Fibroblast of mammary gland (primary cell): ENCODE data around the gene ERCC4.
A peak's percentile ranks its signal among the peaks of the same experiment; 100 is the strongest.

Experiments
- DNase-seq: peaks from one replicate; pipeline ENCODE4 v3.0.0-alpha.2; 2010; ENCODE audit warnings: low read depth
- H3K4me3 ChIP-seq: 2 replicates; pipeline ENCODE4 v1.5.1; 2011; ENCODE audit warnings: low read depth, mild to moderate bottlenecking, low read length, moderate library complexity; ENCODE audit not compliant: control insufficient read depth
- TF ChIP-seq, protein P1 (sequence below): conservative IDR thresholded peaks from 2 replicates; pipeline ENCODE4 v1.5.1; 2011; ENCODE audit warnings: low read depth, low read length, inconsistent platforms; ENCODE audit not compliant: control insufficient read depth, insufficient read depth

Gene ERCC4

DNA sequence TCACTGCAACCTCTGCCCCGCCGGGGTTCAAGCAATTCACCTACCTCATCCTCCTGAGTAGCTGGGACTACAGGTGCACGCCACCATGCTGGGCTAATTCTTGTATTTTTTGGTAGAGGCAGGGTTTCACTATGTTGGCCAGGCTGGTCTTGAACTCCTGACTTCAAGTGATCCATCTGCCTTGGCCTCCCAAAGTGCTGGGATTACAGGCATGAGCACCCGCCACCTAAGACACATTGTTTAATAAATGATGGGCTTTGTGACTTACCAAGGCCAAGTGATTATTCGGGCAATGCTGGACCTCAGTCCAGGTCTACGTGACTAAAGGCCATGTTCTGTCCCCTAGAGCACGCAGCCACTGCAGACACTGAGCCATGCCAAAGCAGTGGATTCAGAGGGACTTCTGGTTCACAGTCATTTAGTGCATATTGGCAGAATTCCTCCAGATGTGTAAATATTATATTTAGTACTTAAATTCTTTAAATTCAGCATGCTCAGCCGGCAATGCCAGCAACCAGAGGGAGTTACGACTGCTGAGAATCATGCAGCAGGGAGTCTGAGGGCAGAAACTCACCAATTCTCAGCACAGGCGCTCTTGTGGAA, 4.8 kb upstream of the ERCC4 start:
- no peak for DNase-seq
- TF ChIP-seq, protein P1, sequence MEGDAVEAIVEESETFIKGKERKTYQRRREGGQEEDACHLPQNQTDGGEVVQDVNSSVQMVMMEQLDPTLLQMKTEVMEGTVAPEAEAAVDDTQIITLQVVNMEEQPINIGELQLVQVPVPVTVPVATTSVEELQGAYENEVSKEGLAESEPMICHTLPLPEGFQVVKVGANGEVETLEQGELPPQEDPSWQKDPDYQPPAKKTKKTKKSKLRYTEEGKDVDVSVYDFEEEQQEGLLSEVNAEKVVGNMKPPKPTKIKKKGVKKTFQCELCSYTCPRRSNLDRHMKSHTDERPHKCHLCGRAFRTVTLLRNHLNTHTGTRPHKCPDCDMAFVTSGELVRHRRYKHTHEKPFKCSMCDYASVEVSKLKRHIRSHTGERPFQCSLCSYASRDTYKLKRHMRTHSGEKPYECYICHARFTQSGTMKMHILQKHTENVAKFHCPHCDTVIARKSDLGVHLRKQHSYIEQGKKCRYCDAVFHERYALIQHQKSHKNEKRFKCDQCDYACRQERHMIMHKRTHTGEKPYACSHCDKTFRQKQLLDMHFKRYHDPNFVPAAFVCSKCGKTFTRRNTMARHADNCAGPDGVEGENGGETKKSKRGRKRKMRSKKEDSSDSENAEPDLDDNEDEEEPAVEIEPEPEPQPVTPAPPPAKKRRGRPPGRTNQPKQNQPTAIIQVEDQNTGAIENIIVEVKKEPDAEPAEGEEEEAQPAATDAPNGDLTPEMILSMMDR: no peak
- H3K4me3 ChIP-seq: no peak overlapping the region

DNA sequence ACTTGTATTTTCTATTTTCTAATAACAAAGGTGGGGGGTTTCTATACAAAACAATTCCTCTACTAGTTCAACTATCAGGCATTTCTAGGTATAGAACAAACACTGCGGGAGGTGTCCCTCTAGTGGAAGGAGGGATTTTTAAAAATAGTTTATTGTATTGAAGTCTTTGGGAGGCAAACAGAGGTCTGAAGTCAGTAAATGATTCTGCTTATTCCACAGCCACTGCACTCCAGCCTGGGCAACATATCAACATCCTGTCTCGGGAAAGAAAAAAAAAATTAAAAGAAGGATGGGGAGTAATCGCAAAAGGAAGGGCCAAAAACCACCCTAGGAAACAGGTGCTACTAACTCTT, 648 bp upstream of the ERCC4 start:
- no peak overlapping the region for H3K4me3 ChIP-seq
- TF ChIP-seq, protein P1: peak; percentile 47
- peak; percentile 53 for DNase-seq

DNA sequence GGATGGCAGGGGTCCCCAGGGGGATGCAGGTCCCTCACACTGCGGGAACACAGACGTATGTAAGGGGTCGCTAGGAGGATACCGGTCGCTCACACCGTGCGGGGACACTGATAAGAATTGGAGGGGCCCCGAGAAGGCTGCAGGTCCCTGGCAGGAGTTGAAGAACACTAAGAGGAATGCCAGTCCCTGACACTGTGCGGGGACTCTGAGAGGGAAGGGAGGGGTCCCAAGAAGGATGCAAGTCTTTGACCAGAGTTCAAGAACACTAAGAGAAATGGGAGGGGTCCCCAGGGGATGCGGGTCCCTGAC, 510 bp downstream of the ERCC4 start:
- DNase-seq: no peak
- TF ChIP-seq, protein P1: no peak
- H3K4me3 ChIP-seq: peak overlapping the region; percentile 94

DNA sequence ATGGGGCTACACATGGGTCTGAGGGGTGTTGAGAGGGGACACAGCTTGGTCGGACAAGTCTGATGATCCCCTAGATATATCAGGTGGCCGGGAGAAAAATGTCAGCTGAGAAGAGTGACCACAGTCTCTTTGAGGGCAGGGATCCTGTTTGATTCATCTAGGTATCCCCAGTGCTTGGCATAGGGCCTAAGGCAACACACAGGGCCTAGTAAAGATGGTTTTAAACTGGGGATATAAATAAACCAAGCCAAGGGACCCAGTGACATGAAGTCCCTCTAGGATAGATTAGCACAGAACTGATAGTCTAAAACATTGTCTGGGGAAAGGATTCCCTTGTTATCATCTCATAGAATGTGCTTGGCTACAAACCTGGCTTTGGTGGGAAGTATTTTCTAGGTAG, 1.4 kb downstream of the ERCC4 start:
- DNase-seq: no peak
- TF ChIP-seq, protein P1: no peak
- H3K4me3 ChIP-seq: no peak overlapping the region

DNA sequence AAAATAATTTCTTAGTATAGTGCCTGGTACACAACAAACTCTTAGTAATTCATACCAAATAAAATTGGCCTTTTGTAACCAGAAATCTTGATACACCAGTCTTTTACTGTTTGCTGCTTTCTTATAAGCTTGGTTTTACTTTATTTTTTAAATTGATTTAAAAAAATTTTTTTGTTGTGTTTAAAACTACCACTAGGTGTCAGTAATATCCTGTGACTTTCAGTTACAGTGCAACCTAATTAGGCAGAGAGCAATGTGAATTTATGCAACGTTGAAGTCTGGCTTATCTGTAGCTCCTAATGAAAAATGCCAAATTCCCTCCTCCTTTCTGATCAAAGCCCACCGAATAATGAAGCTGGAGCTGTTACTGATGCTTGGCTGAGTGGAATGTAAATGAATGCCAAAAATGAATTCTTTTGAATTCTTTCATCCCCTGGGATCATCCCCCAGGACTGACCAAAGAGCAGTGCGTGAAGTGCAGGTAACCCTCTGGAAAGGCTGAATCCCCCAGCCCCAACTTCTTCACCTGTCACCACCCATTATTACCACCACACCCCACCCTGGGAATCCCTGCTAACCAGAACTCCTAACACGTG, 3.8 kb downstream of the ERCC4 start:
- TF ChIP-seq, protein P1: peak; percentile 48
- no peak overlapping the region for H3K4me3 ChIP-seq
- peak; percentile 81 for DNase-seq

DNA sequence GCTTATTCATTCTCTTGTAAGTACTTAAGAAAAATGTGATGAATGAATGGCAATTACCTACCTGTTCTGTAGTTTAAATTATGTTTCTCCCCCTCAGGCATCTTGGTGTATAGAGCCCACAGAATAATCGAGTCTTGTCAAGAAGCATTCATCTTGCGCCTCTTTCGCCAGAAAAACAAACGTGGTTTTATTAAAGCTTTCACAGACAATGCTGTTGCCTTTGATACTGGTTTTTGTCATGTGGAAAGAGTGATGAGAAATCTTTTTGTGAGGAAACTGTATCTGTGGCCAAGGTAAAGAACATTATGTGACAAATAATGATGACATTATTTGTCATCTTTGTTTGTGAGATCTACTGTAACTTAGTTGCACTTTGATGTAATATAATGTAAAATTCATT, 6.5 kb downstream of the ERCC4 start:
- TF ChIP-seq, protein P1: no peak
- DNase-seq: no peak
- H3K4me3 ChIP-seq: no peak overlapping the region

DNA sequence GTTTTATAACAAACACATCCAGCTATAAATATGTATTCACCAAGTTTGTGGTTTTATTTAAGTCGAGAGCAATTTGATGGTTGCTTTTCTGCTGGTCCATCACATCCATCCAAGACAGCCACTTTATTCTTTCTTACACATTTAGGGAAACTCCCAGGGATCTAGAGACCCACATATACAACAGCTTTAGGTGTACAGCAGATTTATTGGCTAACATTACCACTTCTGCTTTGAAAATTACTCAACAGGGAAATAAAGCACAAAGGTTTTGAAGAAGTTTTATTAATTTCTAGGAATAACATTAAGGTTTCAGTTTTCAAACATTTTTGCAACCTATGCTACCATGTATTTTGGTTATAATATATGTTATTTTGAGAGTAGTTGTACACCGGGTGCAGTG, 6.9 kb downstream of the ERCC4 start:
- DNase-seq: no peak
- TF ChIP-seq, protein P1: no peak
- no peak overlapping the region for H3K4me3 ChIP-seq
